A549 (cell line): ENCODE results near the gene CD19.

ENCODE experiments used
- BHLHE40 ChIP-seq: IDR thresholded peaks from 2 replicates; pipeline ENCODE4 v1.6.1; 2012; ENCODE audit warnings: low read depth, low read length, inconsistent platforms
- CHD2 ChIP-seq: fragments of 150-350 bp; IDR thresholded peaks from 2 replicates; pipeline ENCODE4 v1.6.1; 2014; ENCODE audit warnings: low read length; ENCODE audit not compliant: partially characterized antibody
- CTCF ChIP-seq: fragments of >200 bp; sonication (Bioruptor Twin); formaldehyde crosslinking; IDR thresholded peaks from 3 replicates; pipeline ENCODE4 v1.5.1; 2016
- POLR2A ChIP-seq: IDR thresholded peaks from 2 replicates; pipeline ENCODE4 v1.6.1; 2012; ENCODE audit warnings: mild to moderate bottlenecking, low read length
- RAD21 ChIP-seq, 2 experiments: fragments of >200 bp in 1 of 2; sonication (Bioruptor Twin) in 1 of 2; formaldehyde crosslinking in 1 of 2; IDR thresholded peaks in 1 of 2; conservative IDR thresholded peaks in 1 of 2; 2 replicates in 1 of 2; 3 replicates in 1 of 2; pipeline ENCODE4 v1.6.1; 2012 to 2018; ENCODE audit warnings: inconsistent platforms in 1 of 2

- TF ChIP-seq CTCF (no peak), POLR2A (no peak), RAD21 (conservative IDR thresholded peaks at IDR 0.05 in 1 of 2, IDR thresholded peaks at IDR 0.05 in 1 of 2) (no peak), CHD2 (no peak), BHLHE40 (no peak)
Measured at GRCh38 chr16:28986046-28986445, 54.3 kb downstream of the CD19 start.
